ENCODE data around the gene REG4.

Gene REG4

DNA sequence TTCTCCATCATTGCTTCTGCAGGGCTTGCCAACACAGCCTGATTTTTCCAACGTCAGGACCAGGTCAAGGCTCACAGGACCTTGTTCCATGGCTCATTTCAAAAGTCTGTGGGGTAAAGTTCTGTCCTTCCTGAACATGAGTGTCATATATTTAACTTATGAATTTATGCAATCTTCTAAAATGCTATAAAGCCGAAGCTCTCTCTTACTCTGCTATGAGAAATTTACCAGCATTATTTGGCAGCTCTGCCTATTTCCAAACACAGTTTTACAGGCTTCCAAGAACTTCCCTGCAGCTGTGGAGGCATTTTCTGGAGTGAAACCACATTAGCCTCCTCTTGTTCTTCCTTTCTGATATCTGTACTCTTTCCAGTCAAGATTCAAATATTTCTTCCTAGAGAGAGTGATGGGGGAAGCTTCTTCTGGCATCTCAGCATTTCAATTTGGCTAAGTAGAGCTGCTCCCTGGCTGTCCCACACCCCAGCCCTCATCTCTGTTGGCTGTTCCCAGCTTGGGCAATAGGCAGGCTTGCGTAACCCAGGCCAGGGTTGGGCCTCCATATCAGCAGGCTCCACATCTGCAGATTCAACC is 27.0 kb downstream of the REG4 start:
- DNase-seq (ENCODE audit: extremely low spot score), result no peak
- POLR2A ChIA-PET, result no interaction called here
- TF ChIP-seq, protein P1, sequence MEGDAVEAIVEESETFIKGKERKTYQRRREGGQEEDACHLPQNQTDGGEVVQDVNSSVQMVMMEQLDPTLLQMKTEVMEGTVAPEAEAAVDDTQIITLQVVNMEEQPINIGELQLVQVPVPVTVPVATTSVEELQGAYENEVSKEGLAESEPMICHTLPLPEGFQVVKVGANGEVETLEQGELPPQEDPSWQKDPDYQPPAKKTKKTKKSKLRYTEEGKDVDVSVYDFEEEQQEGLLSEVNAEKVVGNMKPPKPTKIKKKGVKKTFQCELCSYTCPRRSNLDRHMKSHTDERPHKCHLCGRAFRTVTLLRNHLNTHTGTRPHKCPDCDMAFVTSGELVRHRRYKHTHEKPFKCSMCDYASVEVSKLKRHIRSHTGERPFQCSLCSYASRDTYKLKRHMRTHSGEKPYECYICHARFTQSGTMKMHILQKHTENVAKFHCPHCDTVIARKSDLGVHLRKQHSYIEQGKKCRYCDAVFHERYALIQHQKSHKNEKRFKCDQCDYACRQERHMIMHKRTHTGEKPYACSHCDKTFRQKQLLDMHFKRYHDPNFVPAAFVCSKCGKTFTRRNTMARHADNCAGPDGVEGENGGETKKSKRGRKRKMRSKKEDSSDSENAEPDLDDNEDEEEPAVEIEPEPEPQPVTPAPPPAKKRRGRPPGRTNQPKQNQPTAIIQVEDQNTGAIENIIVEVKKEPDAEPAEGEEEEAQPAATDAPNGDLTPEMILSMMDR (IDR thresholded peaks at IDR 0.05; ENCODE audit: control extremely low read depth, extremely low read depth, low read depth, missing control alignments), result no peak
- CTCF ChIA-PET, result interaction anchor here (1.1 kb wide), 1 partner anchor 108 kb away, joined by 3 read pairs; no protein-coding TSS in a partner anchor

DNA sequence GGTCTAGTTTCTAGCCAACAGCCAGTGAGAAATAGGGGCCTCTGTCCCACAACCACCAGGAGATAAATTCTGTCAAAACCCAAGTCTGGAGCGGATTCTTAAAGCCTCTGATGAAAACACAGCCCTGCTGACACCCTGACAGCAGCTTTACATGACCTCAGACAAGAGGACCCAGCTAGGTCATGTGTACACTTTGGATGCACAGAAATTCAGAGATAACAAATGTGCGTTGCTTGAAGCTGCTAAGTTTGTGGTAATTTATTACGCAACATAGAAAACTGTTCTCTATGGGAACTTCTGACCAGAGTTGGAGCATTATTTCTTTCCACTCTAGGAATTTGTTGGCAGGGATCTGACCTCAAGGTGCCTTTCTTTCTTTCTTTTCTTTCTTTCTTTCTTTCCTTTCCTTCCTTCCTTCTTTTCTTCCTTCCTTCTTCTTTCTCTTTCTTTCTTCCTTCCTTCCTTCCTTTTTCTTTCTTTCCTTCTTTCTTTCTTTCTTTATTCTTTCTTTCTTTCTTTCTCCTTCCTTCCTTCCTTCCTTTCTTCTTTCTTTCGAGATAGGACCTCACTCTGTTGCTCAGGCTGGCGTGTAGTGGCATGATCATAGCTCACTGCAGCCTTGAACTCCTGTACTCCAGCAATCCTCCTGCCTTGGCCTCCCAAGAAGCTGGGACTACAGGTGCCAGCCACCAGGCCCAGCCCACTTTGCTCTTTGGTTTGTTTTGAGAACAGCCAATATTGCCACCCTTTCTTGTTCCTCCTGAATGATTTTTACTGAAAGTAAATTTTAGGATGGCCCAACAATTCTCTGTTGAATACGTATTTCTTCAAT is 27.7 kb downstream of the REG4 start:
- TF ChIP-seq, protein P1 (IDR thresholded peaks at IDR 0.05; ENCODE audit: control extremely low read depth, extremely low read depth, low read depth, missing control alignments), result no peak
- ChIA-PET CTCF (interaction anchor here (1.1 kb wide), 1 partner anchor 108 kb away, joined by 3 read pairs; no protein-coding TSS in a partner anchor), POLR2A (no interaction called here)
- DNase-seq (ENCODE audit: extremely low spot score), result no peak

DNA sequence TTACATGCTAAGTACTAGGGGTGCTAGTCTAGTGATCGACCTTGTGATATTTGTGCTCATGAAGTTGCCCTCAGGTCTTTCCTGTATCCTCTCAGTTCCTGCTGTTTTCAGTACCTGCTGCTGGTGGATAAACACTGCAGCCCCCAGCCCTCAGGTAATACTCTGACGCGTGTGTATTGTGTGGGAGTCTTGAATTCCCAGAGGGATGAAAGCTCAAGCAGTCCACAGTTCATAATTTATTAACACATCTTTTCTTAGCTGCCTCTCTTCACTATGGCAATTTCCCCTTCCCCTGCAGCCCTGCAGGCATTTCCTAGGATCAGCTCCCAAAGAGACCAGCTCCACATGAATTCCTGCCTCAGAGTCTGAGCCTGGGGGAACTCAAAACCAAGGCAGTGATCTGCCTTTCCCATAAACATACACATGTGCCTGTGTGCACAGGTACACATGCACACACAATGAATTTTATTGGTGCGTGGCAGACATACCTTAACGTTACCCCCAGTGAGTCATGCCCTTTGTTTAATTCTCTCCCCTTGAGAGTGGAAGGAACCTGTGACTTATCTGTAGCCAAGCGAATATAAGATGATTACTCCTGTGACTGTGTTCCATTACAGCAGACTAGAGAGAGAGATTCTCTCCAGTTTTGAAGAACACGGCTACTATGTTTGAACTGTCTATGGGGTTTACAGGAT is 28.5 kb downstream of the REG4 start:
- TF ChIP-seq, protein P1 (IDR thresholded peaks at IDR 0.05; ENCODE audit: control extremely low read depth, extremely low read depth, low read depth, missing control alignments), result no peak
- no peak for DNase-seq (ENCODE audit: extremely low spot score)
- POLR2A ChIA-PET, result no interaction called here
- CTCF ChIA-PET, result interaction anchor here (1.6 kb wide), 1 partner anchor 39 kb away, joined by 3 read pairs; no protein-coding TSS in a partner anchor

DNA sequence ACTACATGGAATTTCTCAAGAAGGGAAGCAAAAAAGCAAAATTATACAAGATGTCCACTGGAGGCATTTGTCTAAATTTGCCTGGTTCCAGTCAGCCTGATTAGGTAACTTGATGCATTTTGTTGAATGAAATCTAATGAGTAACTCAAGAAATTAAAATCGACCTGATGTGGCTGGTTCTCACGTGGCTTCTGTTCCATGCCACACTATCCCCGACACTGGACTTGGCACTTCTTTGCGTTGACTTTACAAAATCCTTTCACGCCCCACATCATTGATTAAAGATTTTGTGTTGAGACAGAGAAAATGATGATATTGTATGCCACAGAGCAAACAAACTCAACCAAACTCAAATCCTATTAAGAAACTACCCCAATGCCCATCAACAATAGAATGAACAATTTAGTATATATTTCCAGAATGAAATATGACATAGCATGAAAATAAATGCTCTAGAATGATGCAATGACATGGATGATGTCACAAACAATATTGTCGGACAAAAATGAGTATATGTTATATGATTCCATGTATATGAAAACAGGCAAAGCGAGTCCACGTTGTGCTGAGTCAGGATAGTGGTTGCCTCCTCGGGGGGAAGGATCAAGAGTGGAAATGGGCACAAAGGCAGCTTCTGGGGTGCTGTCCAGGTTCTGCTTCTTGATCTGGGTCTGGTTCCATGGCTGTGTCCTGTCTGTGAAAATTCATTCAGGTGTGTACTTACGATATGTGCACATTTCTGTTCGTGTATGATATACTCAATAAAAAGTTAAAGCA is 29.6 kb downstream of the REG4 start:
- ChIA-PET POLR2A (no interaction called here), CTCF (interaction anchor here (1.6 kb wide), 1 partner anchor 38 kb away, joined by 3 read pairs; no protein-coding TSS in a partner anchor)
- DNase-seq (ENCODE audit: extremely low spot score), result no peak
- TF ChIP-seq, protein P1 (IDR thresholded peaks at IDR 0.05; ENCODE audit: control extremely low read depth, extremely low read depth, low read depth, missing control alignments), result no peak

DNA sequence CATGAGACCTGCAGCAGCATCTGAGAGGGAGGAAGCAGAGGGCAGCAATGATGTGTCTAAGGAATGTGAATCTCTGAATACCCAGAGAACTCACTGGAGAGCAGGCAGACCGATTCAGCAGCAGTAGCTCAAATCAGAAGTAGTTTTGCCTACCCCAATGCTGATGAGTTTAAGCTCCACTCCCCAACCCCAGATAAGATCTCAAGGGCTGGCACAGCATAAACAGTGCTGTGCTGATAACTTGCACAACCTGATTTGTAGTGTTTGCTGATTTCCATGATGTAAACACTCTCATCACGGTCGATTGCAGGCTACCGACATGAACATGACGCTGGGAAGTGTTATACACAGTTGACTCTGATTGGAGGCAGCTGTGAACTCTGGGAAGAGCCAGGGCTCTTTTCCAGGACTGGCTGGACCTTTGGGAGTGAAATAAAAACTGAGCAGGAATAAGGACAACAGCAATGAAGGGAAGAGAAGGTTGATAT is 31.3 kb downstream of the REG4 start:
- TF ChIP-seq, protein P1 (IDR thresholded peaks at IDR 0.05; ENCODE audit: control extremely low read depth, extremely low read depth, low read depth, missing control alignments), result no peak
- ChIA-PET POLR2A (no interaction called here), CTCF (interaction anchor here (1.2 to 1.4 kb wide), 3 partner anchors 15 to 35 kb away, joined by 3 to 5 read pairs (median 3); no protein-coding TSS in a partner anchor)
- DNase-seq (ENCODE audit: extremely low spot score), result no peak
